HG03066 (cell line): Measurements from ENCODE around the gene ADGRF3.
"Not testable (repeated sequence)": the region's sequence is repeated elsewhere in the genome, so short reads cannot be mapped to it uniquely, and the experiment has no call there.

Experiments used
- ATAC-seq: cut with Tn5 transposase; IDR thresholded peaks from one replicate; pipeline ENCODE4 v1.9.1; 2021; ENCODE audit warnings: low read depth; ENCODE audit not compliant: unreplicated experiment

ADGRF3 gene

GRCh38 chr2:26352892-26353291 is 6.3 kb upstream of the ADGRF3 start:
- ATAC-seq = no peak

GRCh38 chr2:26351375-26352090 is 4.9 kb upstream of the ADGRF3 start:
- no peak for ATAC-seq

DNA sequence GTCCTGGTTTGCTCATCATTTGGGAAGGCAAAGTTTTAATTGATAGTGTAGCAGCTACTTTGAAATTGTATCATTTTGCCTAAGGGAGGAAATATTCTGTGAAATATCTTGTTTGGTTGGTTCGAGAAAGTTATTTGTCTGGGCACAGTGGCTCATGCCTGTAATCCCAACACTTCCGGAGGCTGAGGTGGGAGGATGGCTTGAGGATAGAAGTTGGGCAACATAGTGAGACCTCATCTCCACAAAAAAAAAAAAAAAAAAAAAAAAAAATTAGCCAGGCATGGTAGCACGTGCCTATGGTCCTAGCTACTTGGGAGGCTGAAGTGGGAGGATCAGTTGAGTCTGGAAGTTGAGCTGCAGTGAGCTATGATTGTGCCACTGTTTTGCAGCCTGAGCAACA is 3.1 kb upstream of the ADGRF3 start:
- ATAC-seq = no peak

DNA sequence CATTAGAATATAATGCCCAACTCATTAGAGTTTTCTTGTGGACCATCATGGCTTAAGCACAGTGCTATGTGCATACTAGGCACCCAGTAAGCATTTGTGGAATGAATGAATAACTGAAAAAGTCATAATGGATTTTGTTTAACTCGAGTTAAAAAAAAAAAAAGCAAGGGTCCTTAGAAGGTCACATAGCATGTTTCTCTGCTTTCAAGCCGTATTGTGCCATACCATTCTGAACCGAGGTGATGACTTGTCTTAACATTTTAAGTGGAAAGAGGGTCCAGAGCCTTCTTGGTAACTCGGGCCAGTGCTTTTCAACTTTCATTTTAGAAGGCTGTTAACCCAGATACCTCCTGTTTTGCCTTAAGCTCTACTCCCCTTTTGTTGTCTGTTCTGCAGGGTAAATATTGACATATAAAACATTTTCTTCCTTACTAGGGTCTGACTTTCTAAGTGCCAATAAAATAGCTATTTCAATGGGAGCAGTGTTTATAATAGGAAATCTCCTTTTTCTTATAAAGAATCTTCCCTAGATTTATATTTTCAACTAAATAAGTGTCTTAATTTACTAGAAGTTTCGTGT is 787 bp upstream of the ADGRF3 start:
- no peak for ATAC-seq

- ATAC-seq = peak; percentile 95
Measured at GRCh38 chr2:26345545-26346453, 790 bp downstream of the ADGRF3 start, which contains the start of gene SELENOI. SELENOI (plus strand) TSS chr2:26346143; CDS start chr2:26346233, 90 bp downstream.

DNA sequence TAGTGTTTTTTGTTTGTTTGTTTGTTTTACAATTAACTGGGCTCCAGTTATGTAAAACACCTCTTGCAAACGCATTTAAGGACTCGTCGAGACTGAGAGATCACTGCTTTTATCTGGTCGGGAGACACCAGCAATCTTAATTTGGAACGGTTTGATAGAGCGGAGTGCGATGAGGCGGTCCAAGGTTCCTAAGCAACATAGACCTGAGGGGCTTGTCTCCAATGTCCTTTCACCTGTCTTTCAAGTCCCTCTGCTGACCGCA is 1.4 kb downstream of the ADGRF3 start:
- ATAC-seq = no peak

DNA sequence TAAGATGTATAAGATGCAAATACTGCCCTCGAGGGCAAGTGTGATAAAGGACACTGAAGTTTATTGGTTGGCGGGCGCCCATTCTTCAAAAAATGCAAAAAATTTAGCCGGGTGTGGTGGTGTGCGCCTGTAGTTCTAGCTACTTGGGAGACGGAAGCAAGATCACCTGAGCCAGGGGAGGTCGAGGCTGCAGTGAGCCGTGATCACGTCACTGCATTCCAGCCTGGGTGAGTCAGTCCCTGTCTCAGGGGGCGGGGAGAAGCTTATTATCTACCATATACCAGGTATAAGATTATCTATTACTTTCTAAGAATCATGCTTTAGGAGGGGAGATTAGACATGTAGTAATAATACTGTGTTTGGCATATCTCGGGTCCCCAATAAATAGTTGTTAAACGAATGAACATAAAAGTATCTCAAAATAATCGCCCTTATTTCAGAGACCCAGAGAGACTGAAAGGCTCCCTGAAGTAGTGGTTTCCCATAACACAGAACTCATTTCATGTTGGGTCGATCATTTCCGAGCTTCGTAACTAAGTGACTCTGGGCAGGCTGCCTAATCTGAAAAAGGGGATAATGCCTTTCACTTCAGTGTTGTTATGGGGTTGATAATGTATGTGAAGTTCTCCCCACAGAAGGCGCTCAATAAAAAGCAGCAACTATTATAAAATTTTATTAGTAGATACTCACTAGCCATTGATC is 1.9 kb downstream of the ADGRF3 start:
- no peak for ATAC-seq

DNA sequence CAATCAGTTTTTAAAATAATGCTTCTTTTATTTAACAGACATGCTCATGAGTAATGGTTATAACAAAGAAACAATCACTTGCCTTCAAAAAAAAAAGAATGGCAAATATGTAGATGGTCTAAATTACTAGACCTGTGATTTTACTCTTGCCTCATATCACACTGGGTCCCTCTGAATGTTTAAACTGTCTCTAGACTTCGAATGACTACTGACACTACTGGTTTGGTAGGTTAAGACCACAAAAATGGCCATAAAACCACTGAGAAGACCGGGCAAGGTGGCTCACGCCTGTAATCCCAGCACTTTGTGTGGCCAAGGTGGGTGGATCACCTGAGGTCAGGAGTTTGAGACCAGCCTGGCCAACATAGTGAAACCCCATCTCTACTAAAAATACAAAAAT is 5.8 kb downstream of the ADGRF3 start:
- no peak for ATAC-seq

DNA sequence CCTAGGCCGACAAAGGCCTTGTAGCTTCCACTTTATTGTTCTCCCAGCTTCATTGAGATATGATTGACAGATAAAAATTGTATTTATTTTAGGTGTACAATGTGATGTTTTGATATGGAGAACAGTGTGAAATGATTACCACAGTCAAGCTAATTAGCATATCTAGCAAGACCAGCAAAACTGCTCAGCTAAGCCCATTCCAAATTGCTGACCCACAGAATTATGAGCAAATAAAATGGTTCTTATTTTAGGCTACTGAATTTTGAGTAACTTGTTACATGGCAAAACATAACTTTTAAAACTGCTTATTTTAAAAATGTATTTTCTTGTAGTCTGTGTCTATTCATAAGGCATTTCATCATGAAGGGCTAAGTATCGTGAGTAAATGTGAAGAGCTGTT is 9.3 kb downstream of the ADGRF3 start:
- ATAC-seq = no peak

DNA sequence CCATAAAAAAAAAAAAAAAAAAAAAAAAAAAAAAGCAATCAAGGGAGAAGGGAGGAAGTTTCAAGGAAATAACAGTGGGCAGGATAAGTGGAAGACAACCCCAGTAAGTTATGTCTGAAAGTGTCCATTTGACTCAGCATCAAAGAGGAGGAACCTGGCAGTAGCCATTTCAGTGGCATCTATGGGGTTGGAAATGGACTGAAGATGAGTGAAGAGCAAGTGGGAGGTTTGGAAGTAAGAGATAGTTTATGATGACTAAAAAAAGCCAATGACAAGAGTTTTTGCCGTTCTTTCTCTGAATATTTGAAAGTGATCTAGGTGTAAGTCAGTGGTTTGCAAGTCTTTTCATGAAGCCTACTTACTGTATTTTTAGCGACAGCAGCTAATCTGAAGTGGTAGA is 9.9 kb downstream of the ADGRF3 start:
- ATAC-seq = no peak

- ATAC-seq = no peak
Measured at GRCh38 chr2:26335231-26335630, 11.4 kb downstream of the ADGRF3 start.

DNA sequence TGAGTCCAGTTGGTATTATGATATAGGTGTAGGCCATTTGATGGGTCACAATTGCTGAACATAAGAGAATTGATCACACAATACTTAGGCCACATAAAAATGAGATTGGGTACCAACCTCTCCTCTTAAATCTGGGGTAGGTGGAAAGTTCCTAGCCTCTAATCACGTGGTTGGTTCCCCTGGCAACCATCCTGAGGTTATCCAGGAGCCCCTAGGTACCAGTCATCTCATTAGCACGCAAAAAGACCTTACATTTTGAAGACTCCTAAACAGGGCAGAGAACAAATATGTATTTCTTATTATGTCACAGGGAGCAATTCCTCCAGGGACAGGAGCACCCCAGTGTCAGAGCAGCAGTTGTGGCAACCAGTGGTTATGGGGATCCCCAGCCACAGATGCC is 13.3 kb downstream of the ADGRF3 start:
- no peak for ATAC-seq

GRCh38 chr2:26331321-26331720 is 15.3 kb downstream of the ADGRF3 start:
- ATAC-seq = not testable (repeated sequence)

GRCh38 chr2:26330604-26331003 is 16.0 kb downstream of the ADGRF3 start:
- ATAC-seq = no peak

GRCh38 chr2:26330114-26330549 is 16.5 kb downstream of the ADGRF3 start:
- ATAC-seq = peak; percentile 80

GRCh38 chr2:26329083-26329482 is 17.5 kb downstream of the ADGRF3 start:
- not testable (repeated sequence) for ATAC-seq

- no peak for ATAC-seq
Measured at GRCh38 chr2:26327291-26328272, 19.0 kb downstream of the ADGRF3 start.

- ATAC-seq = no peak
Measured at GRCh38 chr2:26326514-26326913, 20.1 kb downstream of the ADGRF3 start.

GRCh38 chr2:26325851-26326250 is 20.7 kb downstream of the ADGRF3 start:
- ATAC-seq = no peak

DNA sequence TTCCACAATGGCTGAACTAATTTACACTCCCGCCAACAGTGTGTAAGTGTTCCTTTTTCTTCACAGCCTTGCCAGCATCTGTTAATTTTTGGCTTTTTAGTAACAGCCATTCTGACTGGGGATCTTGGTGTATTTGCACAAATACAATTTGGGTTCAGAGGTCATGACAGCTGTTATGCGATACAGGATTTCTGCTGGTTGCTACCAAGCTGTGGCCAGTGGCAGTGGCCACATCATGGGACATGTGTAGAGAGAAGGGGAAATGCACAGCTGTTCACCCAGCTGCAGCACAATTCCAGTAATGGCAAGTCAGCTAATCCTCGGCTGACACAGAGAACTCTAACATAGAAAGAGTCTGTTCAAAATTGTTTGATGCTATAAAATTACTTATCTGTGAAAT is 21.7 kb downstream of the ADGRF3 start:
- ATAC-seq = no peak
